CD14-positive monocyte (primary cell): Measurements from ENCODE around the gene SORD. TPM values are rescaled to one million over a fixed set of nuclear protein-coding genes. Genes with fewer than 3 reads are reported as not detected.

Source experiments
- DNase-seq, 3 donors: peaks; one replicate each; pipeline ENCODE4 v3.0.0-alpha.2; 2011 to 2022
- H2AFZ ChIP-seq: 2 replicates; pipeline ENCODE4 v1.6.0; 2012; ENCODE audit warnings: mild to moderate bottlenecking, low read depth, low read length, inconsistent platforms; ENCODE audit not compliant: insufficient read depth, poor library complexity, severe bottlenecking
- H3K27ac ChIP-seq, 2 donors: 1 replicate in 1 of 2; 2 replicates in 1 of 2; pipeline ENCODE4 v1.5.1; 2012 to 2013; ENCODE audit warnings: low read length in 2 of 2, control low read depth in 1 of 2, inconsistent platforms in 1 of 2, low read depth in 1 of 2, mild to moderate bottlenecking in 1 of 2
- H3K27me3 ChIP-seq, 2 donors: one replicate each; pipeline versions ENCODE4 v1.6.0 to v1.6.1; 2011 to 2013; ENCODE audit warnings: low read length in 2 of 2; ENCODE audit not compliant: control insufficient read depth in 2 of 2, insufficient read depth in 2 of 2
- H3K36me3 ChIP-seq, 2 donors: replicated peaks in 1 of 2; 1 replicate in 1 of 2; 2 replicates in 1 of 2; pipeline versions ENCODE4 v1.5.1 to v1.6.1; 2012 to 2013; ENCODE audit warnings: low read length in 2 of 2, control low read depth in 1 of 2, inconsistent platforms in 1 of 2, mild to moderate bottlenecking in 1 of 2; ENCODE audit not compliant: insufficient read depth in 2 of 2, control insufficient read depth in 1 of 2
- H3K4me1 ChIP-seq, 2 donors: 1 replicate in 1 of 2; 2 replicates in 1 of 2; pipeline versions ENCODE4 v1.5.1 to v1.6.1; 2012 to 2013; ENCODE audit warnings: low read length in 2 of 2, control low read depth in 1 of 2, inconsistent platforms in 1 of 2, mild to moderate bottlenecking in 1 of 2, moderate library complexity in 1 of 2; ENCODE audit not compliant: insufficient read depth in 2 of 2, control insufficient read depth in 1 of 2
- H3K4me2 ChIP-seq: replicated peaks from 2 replicates; pipeline ENCODE3; 2012; ENCODE audit warnings: low read length, moderate library complexity, mild to moderate bottlenecking; ENCODE audit not compliant: poor library complexity, severe bottlenecking; ENCODE audit errors: extremely low read depth
- H3K4me3 ChIP-seq, 3 experiments: fragments of 200-600 bp in 1 of 3; sonication (generic) in 1 of 3; replicated peaks in 1 of 3; 1 replicate in 2 of 3; 2 replicates in 1 of 3; pipeline ENCODE4 v1.5.1; 2011 to 2013; ENCODE audit warnings: low read length in 3 of 3, mild to moderate bottlenecking in 3 of 3, control low read depth in 2 of 3, low read depth in 2 of 3, inconsistent platforms in 1 of 3, moderate library complexity in 1 of 3
- H3K79me2 ChIP-seq: 2 replicates; pipeline ENCODE4 v1.6.0; 2012; ENCODE audit warnings: mild to moderate bottlenecking, control low read depth, inconsistent platforms, low read length, moderate library complexity; ENCODE audit not compliant: insufficient read depth
- H3K9ac ChIP-seq: 2 replicates; pipeline ENCODE4 v1.6.0; 2017; ENCODE audit warnings: low read length, mild to moderate bottlenecking; ENCODE audit not compliant: insufficient read depth, poor library complexity, severe bottlenecking
- H3K9me3 ChIP-seq, 2 donors: replicated peaks in 1 of 2; 1 replicate in 1 of 2; 2 replicates in 1 of 2; pipeline versions ENCODE4 v1.5.1 to v1.6.1; 2012 to 2013; ENCODE audit warnings: low read length in 2 of 2, control low read depth in 1 of 2; ENCODE audit not compliant: control insufficient read depth in 1 of 2, insufficient read depth in 1 of 2
- H4K20me1 ChIP-seq: 2 replicates; pipeline ENCODE4 v1.6.0; 2012; ENCODE audit warnings: mild to moderate bottlenecking, low read length, control low read depth, moderate library complexity; ENCODE audit not compliant: insufficient read depth
- H3K27ac Mint-ChIP-seq, 7 donors: one replicate each; pipeline ENCODE4 v1.8.0; 2020; ENCODE audit warnings: mild to moderate bottlenecking in 7 of 7, mixed read lengths in 7 of 7, moderate library complexity in 6 of 7, inconsistent platforms in 2 of 7
- H3K27me3 Mint-ChIP-seq, 3 donors: one replicate each; pipeline ENCODE4 v1.8.0; 2021 to 2022; ENCODE audit warnings: low read depth in 3 of 3, mild to moderate bottlenecking in 3 of 3, mixed read lengths in 3 of 3, moderate library complexity in 3 of 3, inconsistent platforms in 1 of 3
- H3K36me3 Mint-ChIP-seq, 2 donors: one replicate each; pipeline ENCODE4 v1.8.0; 2020; ENCODE audit warnings: mixed read lengths in 2 of 2, inconsistent platforms in 1 of 2, mild to moderate bottlenecking in 1 of 2
- H3K4me1 Mint-ChIP-seq: one replicate; pipeline ENCODE4 v1.8.0; 2020; ENCODE audit warnings: mild to moderate bottlenecking, mixed read lengths
- H3K4me3 Mint-ChIP-seq, 2 donors: one replicate each; pipeline ENCODE4 v1.8.0; 2020; ENCODE audit warnings: mild to moderate bottlenecking in 2 of 2, mixed read lengths in 2 of 2, moderate library complexity in 1 of 2
- H3K9me3 Mint-ChIP-seq, 7 donors: one replicate each; pipeline ENCODE4 v1.8.0; 2020 to 2022; ENCODE audit warnings: mixed read lengths in 7 of 7, mild to moderate bottlenecking in 6 of 7, moderate library complexity in 6 of 7, inconsistent platforms in 2 of 7
- CTCF ChIP-seq: fragments of 200-600 bp; IDR thresholded peaks from one replicate; pipeline ENCODE4 v1.8.0; 2022; ENCODE audit warnings: antibody characterized with exemption, mild to moderate bottlenecking
- WGBS: methylation state at CpG from one replicate; pipeline ENCODE4 v1.1.5; 2013; ENCODE audit warnings: missing lambda C conversion rate; ENCODE audit not compliant: insufficient coverage; 5-methylcytosine and 5-hydroxymethylcytosine counted together
- intact Hi-C, 2 donors: fragments of 100-400 bp; cut with micrococcal nuclease; formaldehyde crosslinking; loops; one replicate each; pipeline versions ENCODE4 v1.15.0 to v1.15.1; 2023
- polyA plus RNA-seq, 3 donors: library from polyadenylated mRNA; depleted of rRNA in 1 of 3; unstranded in 2 of 3; stranded (reverse) in 1 of 3; fragments of 300-500 nt in 2 of 3; fragments of >200 nt in 1 of 3; fragmentation: Illumina TruSeq in 2 of 3; gene quantifications; 1 replicate in 2 of 3; 2 replicates in 1 of 3; pipeline ENCODE4 v1.2.3, GENCODE V29; 2012 to 2021

The SORD gene
- polyA plus RNA-seq, 3 donors: 17.9 to 22.6 (median 21.7) TPM

DNA sequence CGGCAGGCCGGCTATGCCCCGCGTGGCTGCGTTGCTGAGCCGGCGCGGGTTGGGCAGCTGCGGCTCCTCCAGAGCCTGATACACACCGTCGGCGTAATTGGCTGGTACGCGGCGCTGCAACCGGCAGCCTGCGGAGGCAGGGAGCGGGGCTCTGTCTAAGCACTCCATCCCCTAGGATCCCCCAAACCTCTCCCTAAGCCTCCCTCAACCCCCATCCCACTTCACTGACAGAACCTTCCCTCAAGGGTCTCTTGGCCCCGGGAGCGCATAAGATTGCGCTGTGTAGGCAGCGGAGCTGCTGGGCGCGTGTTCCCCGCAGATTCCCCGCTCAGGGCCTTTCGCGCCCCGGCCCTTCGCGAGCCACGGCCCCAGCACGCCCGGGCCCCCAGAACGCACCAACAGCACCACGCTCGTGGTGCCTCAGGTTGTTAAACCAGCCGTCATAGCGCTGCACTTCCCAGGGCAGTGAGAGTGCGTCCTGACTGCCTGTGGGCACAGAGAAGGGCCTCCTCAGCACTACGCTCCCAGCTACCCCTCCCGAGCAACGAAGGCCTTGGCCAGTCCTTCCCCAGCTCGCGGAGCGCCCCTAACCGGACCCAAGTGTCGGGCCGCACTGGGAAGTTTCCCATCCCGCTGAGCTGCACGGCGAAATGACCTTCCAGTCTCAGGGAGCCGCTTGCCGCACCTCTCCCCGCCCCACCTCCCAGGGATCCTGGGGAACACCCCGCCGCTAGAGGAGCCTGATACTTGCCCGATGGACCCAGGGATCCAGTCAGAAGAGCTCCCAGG is 89.8 kb downstream of the SORD start:
- H3K27ac ChIP-seq: no peak overlapping the region
- Mint-ChIP-seq H3K4me3 (peak overlapping the region; percentile 52 to 86), H3K9me3 (peaks cover 0 to 24% (median 16%) of the 10 kb centered on the region in 7 donors), H3K4me1 (peaks cover 42% of the 10 kb centered on the region), H3K27ac (no peak overlapping the region), H3K36me3 (peaks cover 0 to 11% of the 10 kb centered on the region in 2 donors), H3K27me3 (peaks cover 83 to 88% (median 86%) of the 10 kb centered on the region in 3 donors)
- DNase-seq: no peak
- intact Hi-C loops: no loop called here
- H4K20me1 ChIP-seq: no peaks in the 10 kb centered on the region
- WGBS: 3% methylated on average over 53 of the region's 58 CpGs
- no peaks in the 10 kb centered on the region for H3K79me2 ChIP-seq
- H3K4me1 ChIP-seq: peaks cover 27 to 37% of the 10 kb centered on the region in 2 donors
- H3K9ac ChIP-seq: no peak overlapping the region
- H3K4me2 ChIP-seq: peak overlapping the region; percentile 53
- H3K4me3 ChIP-seq: peak overlapping the region in 1 of 3 experiments; percentile 40
- peak overlapping the region; percentile 46 for H2AFZ ChIP-seq
- no peak for TF ChIP-seq CTCF
- peaks cover 70 to 81% of the 10 kb centered on the region in 2 donors for H3K27me3 ChIP-seq
- no peaks in the 10 kb centered on the region for H3K36me3 ChIP-seq
- H3K9me3 ChIP-seq: peaks cover 5 to 60% of the 10 kb centered on the region in 2 donors

GRCh38 chr15:45113380-45113990 is 90.5 kb downstream of the SORD start:
- H3K4me3 Mint-ChIP-seq: peak overlapping the region in 1 of 2 donors; percentile 86
- H3K9me3 ChIP-seq: peaks cover 5 to 60% of the 10 kb centered on the region in 2 donors
- H3K27me3 ChIP-seq: peaks cover 70 to 82% of the 10 kb centered on the region in 2 donors
- H3K4me1 Mint-ChIP-seq: peaks cover 47% of the 10 kb centered on the region
- no peak overlapping the region for H2AFZ ChIP-seq
- peaks cover 0 to 26% (median 16%) of the 10 kb centered on the region in 7 donors for H3K9me3 Mint-ChIP-seq
- TF ChIP-seq CTCF: no peak
- H3K27ac Mint-ChIP-seq: no peak overlapping the region
- DNase-seq: no peak
- H3K79me2 ChIP-seq: no peaks in the 10 kb centered on the region
- H3K4me1 ChIP-seq: peaks cover 28 to 39% of the 10 kb centered on the region in 2 donors
- peaks cover 86 to 93% (median 86%) of the 10 kb centered on the region in 3 donors for H3K27me3 Mint-ChIP-seq
- no peak overlapping the region for H3K4me3 ChIP-seq
- H3K36me3 Mint-ChIP-seq: peaks cover 0 to 12% of the 10 kb centered on the region in 2 donors
- 11% methylated on average over 3 of the region's 14 CpGs for WGBS
- H4K20me1 ChIP-seq: no peaks in the 10 kb centered on the region
- no peak overlapping the region for H3K4me2 ChIP-seq
- no peak overlapping the region for H3K27ac ChIP-seq
- no peaks in the 10 kb centered on the region for H3K36me3 ChIP-seq
- intact Hi-C loops: no loop called here
- no peak overlapping the region for H3K9ac ChIP-seq
